ENCODE data around the gene COX7A1. TPM values are rescaled to one million over a fixed set of nuclear protein-coding genes. Genes with fewer than 3 reads are reported as not detected.

COX7A1 gene
- total RNA-seq, 1 donor from 2014 or later, result 4.3 TPM

- DNase-seq (ENCODE audit: low spot score), result no peak
Observed at GRCh38 chr19:36112678-36113077, 39.6 kb downstream of the COX7A1 start.

- no peak for DNase-seq (ENCODE audit: low spot score)
Observed at GRCh38 chr19:36111200-36111539, 41.1 kb downstream of the COX7A1 start.

- DNase-seq (ENCODE audit: low spot score), result no peak
Observed at GRCh38 chr19:36110487-36111199, 41.6 kb downstream of the COX7A1 start, which contains the start of gene OVOL3. Gene OVOL3, plus strand, starts transcription at chr19:36111143. Its CDS starts 60 bp downstream, at chr19:36111203.

GRCh38 chr19:36108684-36109083, 43.6 kb downstream of the COX7A1 start:
- no peak for DNase-seq (ENCODE audit: low spot score)

GRCh38 chr19:36106991-36107390, 45.3 kb downstream of the COX7A1 start:
- no peak for DNase-seq (ENCODE audit: low spot score)

- no peak for DNase-seq (ENCODE audit: low spot score)
Observed at GRCh38 chr19:36106441-36106840, 45.8 kb downstream of the COX7A1 start.

- no peak for DNase-seq (ENCODE audit: low spot score)
Observed at GRCh38 chr19:36103842-36104552, 48.2 kb downstream of the COX7A1 start.

- no peak for DNase-seq (ENCODE audit: low spot score)
Observed at GRCh38 chr19:36103040-36103626, 49.1 kb downstream of the COX7A1 start.

- DNase-seq (ENCODE audit: low spot score), result no peak
Observed at GRCh38 chr19:36101550-36102327, 50.5 kb downstream of the COX7A1 start.

Other genes starting within 250 kb of the COX7A1 start
- gene HCST, start 249.9 kb downstream of the COX7A1 start, total RNA-seq (ENCODE audit: insufficient read depth, low replicate concordance), result not detected
- 28.4 TPM for gene TYROBP, start 244.2 kb downstream of the COX7A1 start, total RNA-seq (ENCODE audit: insufficient read depth, low replicate concordance)
- gene LRFN3, start 216.1 kb downstream of the COX7A1 start, total RNA-seq (ENCODE audit: insufficient read depth, low replicate concordance), result 2.9 TPM
- 20.2 TPM for gene SDHAF1, start 157.3 kb downstream of the COX7A1 start, total RNA-seq (ENCODE audit: insufficient read depth, low replicate concordance)
- 0.48 TPM for gene SYNE4, start 143.6 kb downstream of the COX7A1 start, total RNA-seq (ENCODE audit: insufficient read depth, low replicate concordance)
- 27.2 TPM for gene ALKBH6, start 138.2 kb downstream of the COX7A1 start, total RNA-seq (ENCODE audit: insufficient read depth, low replicate concordance)
- 3.9 TPM for gene CLIP3, start 119.6 kb downstream of the COX7A1 start, total RNA-seq (ENCODE audit: insufficient read depth, low replicate concordance)
- 1.4 TPM for gene THAP8, start 98.2 kb downstream of the COX7A1 start, total RNA-seq (ENCODE audit: insufficient read depth, low replicate concordance)
- 1.2 TPM for gene WDR62, start 97.5 kb downstream of the COX7A1 start, total RNA-seq (ENCODE audit: insufficient read depth, low replicate concordance)
- gene OVOL3, start 41.3 kb downstream of the COX7A1 start, total RNA-seq (ENCODE audit: insufficient read depth, low replicate concordance), result not detected
- 8.4 TPM for gene POLR2I, start 37.6 kb downstream of the COX7A1 start, total RNA-seq (ENCODE audit: insufficient read depth, low replicate concordance)
- gene TBCB, start 37.0 kb downstream of the COX7A1 start, total RNA-seq (ENCODE audit: insufficient read depth, low replicate concordance), result 61.6 TPM
- gene CAPNS1, start 12.4 kb downstream of the COX7A1 start, total RNA-seq (ENCODE audit: insufficient read depth, low replicate concordance), result 147 TPM
- 4.3 TPM for gene ZNF565, start 62.2 kb upstream of the COX7A1 start, total RNA-seq (ENCODE audit: insufficient read depth, low replicate concordance)
- gene ZNF146, start 62.7 kb upstream of the COX7A1 start, total RNA-seq (ENCODE audit: insufficient read depth, low replicate concordance), result 70.5 TPM
- gene ZFP14, start 226.8 kb upstream of the COX7A1 start, total RNA-seq (ENCODE audit: insufficient read depth, low replicate concordance), result 10.4 TPM